GM18511 (cell line): ENCODE data around the gene TUBB2A.
"Not testable (repeated sequence)": the region's sequence is repeated elsewhere in the genome, so short reads cannot be mapped to it uniquely, and the experiment has no call there.

Experiments
- ATAC-seq: cut with Tn5 transposase; IDR thresholded peaks from one replicate; pipeline ENCODE4 v1.9.1; 2021; ENCODE audit warnings: mild to moderate bottlenecking, moderate library complexity; ENCODE audit not compliant: unreplicated experiment

TUBB2A gene

DNA sequence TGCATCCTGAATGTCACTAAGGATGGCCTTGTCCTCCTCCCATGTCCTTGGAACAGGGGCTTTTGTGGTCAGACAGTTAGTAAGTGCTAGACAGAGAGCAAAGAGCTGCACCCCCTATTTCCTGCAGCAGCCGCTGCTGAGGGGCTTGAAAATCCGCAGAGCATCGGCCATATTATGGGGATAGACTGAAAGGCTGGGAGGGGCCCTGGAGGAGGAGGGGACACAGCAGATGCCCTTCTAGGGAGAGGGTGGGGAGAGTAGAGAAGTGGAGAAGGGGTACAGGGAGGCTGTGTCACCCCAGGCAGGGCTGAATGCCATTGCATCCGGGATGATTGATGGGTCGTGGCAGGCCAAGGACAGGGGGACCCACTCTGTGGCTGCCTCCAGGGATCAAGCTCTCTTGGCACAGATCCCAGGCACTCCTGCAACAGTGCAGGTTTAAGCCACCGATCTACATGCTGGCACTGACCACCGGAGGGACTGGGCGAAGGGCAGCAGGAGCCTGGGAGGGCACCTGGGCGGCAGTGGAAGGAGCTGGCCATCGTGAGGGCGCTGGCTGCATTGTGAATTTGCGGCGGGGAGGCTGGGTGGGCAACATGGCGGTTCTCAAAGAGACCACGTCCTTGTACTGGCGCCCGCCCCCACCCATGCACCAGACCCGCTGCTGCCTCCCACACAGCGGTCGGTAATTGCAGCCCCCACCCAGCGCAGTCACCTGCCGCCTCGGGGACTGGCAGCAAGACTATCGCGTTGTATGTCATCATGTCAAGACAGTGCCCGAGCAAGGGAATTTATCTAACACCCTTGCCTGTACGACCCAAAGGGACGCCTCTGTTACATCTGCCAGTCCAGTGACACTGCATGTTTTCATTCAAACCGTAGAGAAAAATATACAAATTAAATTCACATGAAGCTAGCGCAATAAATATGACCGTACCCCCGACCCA lies 887 bp downstream of the TUBB2A start:
- not testable (repeated sequence) for ATAC-seq

DNA sequence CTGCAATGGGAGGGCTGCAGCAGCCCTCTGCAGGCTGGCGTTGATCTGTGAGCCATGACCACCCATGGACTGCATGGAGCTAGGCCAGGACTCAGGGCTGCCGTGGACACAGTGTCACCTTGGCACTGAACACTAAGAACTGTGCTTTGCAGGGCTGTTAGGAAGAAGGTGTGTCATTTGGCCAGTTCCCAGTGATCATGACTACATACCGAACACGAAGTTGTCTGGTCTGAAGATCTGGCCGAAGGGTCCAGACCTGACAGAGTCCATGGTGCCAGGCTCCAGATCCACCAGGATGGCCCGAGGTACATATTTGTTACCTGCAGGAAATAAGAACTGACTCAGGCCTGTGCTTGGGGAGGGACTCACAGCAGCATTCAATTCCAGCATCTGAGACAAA lies 1.9 kb downstream of the TUBB2A start:
- not testable (repeated sequence) for ATAC-seq

DNA sequence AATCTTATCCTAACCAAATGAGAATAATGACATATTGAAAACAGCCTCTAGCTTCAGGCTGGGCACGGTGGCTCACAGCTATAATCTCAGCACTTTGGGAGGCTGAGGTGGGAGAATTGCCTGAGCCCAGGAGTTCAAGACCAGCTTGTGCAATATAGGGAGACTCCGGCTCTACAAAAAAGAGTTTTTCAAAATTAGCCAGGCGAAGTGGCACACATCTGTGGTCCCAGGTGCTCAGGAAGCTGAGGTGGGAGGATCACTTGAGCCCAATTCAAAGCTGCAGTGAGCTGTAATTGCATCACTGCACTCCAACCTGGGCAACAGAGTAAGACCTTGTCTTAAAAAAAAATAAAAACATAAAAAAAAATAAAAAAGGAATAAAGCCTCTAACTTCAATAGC lies 4.7 kb downstream of the TUBB2A start:
- no peak for ATAC-seq

DNA sequence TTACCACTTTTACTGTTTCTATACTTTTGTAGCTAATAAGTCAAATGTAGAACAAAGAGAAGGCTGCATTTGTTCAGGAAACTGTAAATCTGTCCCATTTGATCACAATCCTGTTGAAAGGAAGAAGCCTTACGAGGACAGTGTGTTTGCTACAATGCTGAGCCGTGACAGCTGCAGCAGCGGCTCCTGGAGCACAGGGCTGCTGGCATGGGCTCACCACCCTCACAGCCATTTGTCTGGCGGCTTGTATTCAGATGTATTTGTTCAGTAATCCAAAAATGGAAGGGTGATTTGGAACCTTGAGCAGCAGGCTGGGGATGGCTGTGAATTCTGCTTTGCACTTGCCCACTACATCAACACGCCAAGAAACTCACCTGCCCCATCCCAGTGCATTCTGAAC lies 5.7 kb downstream of the TUBB2A start:
- no peak for ATAC-seq

DNA sequence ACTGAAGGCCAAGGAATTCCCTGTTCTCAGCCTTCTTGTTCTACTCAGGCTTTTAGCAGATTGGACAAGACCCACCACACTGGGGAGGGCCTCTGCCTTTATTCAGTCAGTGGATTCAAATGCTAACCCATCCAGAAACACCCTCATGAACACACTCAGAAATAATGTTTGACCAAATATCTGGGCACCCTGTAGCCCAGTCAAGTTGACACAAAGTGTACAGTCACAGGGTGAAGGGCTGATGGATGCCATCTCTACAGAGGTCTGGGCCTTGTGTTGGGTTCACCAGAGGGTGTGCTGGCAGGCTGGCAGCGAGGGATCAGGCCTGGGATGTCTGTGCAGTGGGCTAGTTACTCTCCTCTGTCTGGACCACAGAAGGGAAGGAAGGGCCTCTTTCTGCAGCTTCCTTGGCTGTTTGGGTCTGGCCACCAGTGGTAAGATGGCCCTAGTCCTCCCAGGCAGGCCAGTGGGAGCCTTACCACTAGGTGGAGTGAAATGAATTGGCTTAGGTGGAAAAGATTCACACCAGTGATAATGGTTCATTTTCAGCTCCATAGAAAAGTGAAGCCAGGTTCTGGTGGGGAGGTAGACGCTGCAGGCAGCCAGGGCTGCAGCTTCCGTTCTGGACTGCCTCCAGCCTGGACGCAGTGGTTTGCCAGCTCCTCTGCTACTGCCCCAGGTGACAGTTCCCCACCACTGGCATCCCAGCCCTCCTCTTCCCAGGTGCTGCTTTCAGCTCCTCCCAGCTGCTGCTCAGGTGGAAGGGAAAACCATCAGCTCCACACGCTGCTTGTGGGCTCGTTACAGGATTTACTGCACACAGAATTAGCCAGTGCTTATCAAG lies 9.2 kb downstream of the TUBB2A start:
- no peak for ATAC-seq

DNA sequence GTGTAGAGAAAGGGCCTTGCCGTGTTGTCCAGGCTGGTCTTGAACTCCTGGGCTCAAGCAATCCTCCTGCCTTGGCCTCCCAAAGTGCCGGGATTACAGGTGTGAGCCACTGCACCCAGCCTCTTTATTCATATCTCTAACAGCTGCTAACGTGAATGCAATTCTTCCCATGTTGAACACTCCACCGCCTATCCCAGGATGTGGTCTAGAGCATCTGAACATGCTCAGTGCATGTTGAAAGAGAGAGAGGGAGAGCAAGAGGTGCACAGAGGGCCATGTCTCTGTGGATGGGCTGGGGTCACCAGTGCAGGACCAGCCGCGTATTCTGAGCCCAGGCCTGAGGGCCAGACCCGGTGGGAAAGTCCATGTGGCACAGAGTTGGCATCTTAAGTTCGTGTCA lies 12.8 kb downstream of the TUBB2A start:
- no peak for ATAC-seq

DNA sequence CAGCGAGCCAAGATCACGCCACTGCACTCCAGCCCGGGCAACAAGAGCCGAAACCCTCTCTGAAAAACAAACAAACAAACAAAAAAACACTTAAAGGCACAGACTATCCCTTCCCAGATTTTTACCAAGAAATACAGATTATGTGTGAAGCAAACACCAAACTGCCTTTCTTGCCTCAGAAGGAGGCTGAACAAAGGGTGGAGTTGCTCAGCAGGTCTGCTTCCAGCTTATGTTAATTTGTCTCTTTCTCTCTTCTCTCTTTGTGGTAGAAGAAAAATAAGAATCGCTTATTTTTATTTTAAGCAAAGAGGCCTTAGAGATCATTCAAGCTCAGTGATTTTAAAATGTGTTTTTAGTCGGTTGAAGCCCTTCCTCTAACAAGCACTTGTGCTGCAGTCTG lies 14.2 kb downstream of the TUBB2A start:
- ATAC-seq = no peak

DNA sequence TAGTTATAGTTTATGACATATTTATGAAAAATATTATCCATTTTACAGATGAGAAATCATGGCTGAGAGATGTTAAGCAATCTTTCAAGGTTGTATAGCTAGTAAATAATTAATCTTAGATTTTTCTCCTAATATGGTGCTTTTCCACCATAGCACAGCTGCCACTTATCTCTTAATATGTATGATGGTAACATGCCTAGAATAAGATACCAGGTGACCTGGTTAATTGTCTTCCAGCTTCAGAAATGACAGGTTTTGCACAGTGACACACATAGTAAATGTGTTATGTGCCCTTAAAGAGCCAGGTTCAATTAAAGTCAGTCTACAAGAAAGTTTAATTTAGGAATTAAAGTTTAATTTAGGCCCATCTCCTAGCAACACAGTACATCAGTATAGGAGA lies 14.8 kb downstream of the TUBB2A start:
- no peak for ATAC-seq

DNA sequence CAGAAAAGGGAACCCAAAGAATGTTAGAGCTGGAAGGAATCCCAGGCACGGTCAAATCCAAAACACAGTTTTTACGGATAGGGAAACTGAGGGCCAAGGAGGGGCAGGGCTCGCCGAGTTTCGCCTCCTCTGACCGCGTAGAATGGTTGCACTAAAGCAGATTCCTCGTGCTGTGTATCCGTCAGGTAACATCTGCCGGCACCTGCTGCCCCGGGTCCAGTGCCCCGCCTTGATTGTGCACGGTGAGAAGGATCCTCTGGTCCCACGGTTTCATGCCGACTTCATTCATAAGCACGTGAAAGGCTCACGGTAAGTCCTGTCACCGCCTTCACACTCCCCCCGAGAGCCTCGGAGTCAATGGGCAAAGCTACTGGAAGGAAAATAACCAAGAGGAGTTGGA lies 17.1 kb downstream of the TUBB2A start:
- ATAC-seq = no peak

DNA sequence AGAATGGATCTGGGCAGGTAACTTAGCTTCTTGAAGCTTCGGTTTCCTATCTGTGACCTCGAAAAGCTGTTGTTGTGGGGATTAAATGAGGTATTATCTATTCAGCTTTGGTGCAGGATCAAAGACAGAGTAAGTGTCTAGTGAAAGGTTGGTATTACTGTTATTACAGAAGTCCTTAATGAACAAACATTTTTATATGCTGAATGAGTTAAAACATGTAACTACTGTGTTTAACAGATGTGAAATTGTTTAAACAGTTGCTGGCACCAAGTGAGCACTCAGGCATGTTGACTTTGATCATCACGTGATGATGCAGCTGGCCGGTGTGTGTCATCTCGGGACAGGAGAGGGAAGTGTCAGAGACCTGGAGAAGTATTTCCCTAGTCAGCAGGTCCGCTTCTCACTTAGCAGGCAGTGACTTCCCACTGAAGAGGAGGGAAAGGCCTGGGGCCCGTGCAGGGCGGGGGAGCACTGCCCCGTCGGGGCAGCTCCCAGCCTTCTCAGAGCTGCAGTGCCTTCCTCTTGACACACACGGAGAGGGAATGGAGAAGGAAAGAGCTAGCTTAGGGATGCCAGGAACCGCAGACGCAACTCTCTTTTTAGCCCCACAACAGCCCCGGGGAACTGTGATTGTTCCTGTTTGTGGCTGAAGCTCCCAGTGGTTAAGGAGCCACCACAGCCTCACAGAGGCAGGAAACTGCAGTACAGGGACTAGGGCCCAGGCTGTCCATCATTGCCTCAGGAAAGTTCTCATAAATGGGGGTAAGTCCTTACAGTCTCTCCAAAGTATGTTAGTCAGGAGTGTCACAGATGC lies 18.0 kb downstream of the TUBB2A start:
- no peak for ATAC-seq

DNA sequence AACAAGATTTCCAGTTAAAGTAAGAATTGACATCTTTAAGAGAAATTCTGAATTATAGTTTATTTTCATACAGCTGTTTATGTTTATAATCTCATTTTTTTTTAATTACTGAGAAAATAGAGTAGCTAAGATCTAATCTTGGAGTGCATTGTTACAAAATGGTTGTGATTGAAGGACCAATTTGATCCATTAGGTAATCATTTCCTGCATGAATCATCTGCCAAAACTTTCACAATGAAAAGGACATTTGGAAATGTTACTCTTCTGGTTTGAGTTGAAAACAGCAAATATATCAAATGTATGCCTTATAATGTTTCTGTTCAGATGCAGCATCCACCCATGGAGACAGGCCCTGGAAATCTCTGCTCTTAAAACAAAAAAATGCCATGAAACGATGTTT lies 19.0 kb downstream of the TUBB2A start:
- ATAC-seq = no peak

DNA sequence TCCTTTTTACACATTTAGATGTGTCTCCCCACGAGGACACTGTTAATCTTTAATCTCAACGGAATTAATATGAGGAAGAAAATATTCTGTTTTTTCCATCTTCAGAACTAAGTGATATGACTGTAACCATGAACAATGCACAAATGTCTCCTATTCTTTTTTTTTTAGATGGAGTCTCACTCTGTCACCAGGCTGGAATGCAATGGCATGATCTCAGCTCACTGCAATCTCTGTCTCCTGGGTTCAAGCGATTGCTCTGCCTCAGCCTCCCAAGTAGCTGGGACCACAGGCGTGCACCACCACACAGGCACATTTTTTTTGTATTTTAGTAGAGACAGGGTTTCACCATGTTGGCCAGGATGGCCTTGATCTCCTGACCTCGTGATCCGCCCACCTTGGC lies 19.5 kb downstream of the TUBB2A start:
- not testable (repeated sequence) for ATAC-seq

DNA sequence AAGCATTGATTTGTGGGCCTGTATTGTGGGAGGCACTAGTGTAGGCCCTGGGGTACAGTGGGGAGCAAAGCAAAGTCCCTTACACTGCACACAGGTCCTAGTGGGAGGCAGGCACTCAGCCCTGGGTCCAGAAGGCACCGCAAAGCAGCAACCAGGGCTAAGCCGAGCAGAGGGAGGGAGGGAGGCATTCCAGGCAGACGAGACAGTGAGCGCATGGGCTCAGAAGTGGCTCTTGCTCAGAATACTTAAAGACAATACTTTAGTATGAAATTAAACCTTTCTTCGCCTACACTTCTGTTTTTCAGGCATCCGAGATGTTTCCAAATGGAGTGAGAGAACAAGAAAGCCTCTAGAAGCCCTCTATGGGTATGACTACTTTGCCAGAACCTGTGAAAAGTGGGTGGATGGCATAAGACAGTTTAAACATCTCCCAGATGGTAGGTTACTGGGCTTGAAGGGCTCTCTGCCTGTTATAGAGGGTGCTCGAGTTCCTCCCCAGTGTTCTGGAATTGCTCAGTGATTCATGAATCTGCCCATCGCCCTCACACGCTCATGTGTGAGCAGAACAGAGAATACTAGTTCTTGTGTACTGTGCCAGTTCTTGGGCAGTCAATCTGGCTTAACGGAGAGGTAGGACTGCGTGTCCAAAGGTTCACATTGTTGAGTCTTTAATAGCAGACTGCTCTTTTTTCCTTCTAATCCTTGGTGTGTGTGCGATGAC lies 20.1 kb downstream of the TUBB2A start:
- ATAC-seq = no peak

DNA sequence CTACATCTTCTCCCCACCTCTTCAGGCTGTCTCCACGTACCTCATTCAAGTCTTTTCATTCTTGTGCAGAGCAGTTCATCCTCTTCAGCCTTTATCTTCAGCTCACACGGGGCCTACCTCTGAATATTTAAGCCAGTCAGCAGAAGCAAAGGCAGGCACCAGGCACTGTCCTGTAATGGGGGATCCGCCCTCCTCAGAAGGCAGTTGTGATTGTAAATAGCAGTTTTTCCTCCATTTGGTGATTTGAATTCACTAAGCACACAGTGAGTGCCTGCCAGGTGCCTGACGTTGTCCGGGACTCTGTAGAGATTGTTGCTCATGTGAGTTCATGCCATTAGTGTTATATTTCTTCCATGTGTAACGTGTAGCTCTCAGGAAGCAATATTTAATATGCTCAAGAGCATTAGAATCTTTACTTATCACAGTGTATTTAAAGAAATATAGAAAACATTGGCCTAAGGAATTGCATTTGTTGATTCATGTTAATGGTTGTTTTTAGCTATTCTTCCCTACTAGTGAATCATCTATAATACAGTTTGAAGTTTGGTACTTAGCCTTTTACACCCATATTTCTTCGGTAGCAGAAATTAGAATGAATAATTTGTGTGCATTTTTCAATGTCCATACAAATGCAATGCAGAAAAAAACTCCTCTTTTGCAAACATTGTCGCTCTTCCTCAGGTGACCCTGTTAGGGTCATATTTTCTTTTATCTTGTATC lies 20.9 kb downstream of the TUBB2A start:
- no peak for ATAC-seq

DNA sequence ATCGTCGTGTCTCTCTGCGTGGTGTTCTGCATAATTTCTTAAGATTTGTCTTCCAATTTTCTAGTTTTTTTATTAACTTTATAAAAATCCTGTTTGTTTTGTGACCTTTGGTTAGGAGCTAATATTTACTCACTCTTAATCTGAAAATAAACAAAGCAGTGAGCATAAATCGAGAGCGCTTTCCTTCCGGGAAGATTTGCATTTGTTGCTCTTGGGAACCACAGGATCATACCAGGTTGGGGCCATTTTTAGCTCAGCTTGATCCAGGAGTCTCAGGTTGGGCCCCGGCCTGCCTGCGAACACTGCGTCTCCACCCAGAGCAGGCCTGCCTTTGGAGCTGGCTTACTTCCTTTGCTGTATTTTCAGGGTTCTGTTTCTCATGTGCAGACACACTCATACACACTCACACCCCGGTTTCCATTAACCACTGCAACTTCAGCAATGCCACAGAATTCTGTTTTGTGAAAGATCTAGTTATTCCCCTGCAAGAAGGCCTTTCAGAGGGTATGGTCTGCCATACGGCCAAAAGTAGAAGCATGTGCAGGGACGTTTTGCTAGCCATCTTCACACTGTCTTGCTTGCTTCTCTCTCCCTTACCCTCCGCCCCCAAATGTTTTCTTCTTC lies 21.6 kb downstream of the TUBB2A start:
- no peak for ATAC-seq

DNA sequence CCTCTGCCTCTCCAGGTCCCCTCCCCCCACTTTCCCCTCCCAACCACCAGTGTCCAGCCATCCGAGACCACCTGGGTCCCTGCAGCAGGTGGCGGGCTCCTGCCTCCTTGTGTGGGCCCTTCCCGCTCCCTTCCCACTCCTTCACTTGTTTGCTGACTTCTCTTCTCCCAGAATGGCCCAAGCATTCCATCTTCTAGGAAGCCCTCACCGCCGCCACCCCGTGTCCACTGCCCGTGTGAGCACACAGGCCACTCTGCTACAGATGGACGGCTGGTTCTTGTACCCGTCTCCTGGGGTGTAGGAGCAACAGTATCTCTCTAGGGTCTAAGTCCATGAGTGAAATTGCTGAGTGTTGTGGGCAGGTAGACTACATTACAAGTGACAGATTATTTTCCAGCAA lies 23.8 kb downstream of the TUBB2A start:
- no peak for ATAC-seq

DNA sequence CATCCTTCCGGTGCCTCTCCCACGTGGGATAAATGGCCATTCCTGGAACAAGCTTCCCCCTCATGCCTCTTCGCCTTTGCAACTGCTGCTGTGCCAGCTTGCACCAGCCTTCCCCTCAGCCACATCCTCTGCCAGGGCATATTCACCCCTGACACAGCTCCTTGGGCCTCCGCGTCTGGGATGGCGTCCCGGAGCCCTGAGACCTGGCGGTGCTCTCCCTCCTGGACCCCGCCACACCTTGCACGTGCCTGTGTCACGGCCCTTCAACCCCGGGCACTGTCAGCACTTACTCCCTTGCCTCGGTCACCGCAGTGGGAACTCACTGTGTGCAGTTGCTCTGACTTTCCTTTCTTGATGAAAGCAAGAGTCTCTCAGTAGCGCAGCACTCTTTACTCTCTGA lies 25.6 kb downstream of the TUBB2A start:
- ATAC-seq = no peak

DNA sequence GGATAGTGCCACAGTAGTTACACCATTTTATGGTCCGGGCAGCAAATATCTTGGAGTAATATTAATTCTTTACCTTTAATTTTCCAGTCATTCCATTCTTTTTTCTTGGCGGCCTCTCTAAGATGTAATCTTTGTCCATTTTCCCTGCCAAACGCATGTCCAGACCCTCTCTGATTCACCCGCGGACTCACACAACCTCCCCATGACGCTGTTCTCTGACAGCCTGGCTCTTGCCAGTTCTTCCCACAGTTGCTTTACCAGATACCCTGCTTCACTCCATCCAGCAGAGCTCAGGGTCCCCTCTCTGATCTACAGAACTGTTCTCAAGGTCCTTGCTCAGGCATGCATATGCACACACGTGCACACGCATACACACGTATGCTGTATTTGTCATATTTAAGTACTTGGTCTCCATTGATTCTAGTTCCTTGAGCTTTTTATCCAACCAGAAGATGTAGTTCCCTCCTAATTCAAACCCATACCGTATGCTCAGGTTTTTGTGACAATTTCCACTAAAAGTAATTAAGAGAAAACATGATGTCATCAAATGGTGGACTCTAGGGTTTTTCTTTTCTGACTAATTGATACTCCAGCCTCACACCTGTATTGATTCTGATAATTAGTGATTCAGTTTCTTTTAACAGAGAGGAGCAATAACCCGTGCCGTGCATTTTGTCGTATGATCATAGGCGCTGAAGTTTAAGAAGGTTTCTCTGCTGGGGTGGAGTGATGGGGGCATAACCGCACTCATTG lies 28.8 kb downstream of the TUBB2A start:
- no peak for ATAC-seq

DNA sequence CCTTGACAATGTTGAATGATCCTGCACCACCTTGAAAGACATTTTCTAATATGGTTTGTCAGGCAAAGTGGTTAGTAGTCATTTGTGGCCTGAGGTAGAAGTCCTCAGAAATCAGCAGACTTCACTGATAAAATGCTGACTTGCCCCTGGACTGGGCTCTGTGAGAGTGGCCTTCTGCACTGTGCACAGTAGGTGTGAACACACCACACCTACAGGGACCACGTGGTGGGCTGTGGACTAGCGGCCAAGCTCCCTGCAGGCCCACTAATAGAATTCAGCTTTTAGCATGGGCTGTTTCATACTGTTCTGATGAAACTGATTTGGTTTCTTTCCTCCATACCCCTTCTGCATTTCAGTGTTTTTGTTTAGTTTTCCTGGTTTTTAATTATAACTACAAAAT lies 31.5 kb downstream of the TUBB2A start:
- no peak for ATAC-seq
